K562 (cell line): Measurements from ENCODE around the gene ULK3. TPM values are rescaled to one million over a fixed set of nuclear protein-coding genes. Genes with fewer than 3 reads are reported as not detected.

Source experiments
- ATAC-seq: fragments of 200-7000 bp; cut with Tn5 transposase; 3 replicates; pipeline ENCODE4 v1.9.1; 2020; ENCODE audit warnings: moderate library complexity
- BruUV-seq: library from RNA; stranded (reverse); fragments of 400-500 nt; replicated peaks from 2 replicates; lab custom pipeline; 2021; lab: Mats Ljungman, UMichigan
- CTCF ChIA-PET: fragments of 300-600 bp; formaldehyde crosslinking; extraction: SDS; loops from one replicate; lab custom pipeline; 2021; ENCODE audit warnings: low intra/inter-chr PET ratio; lab: Yijun Ruan, JAX
- POLR2A ChIA-PET: fragments of 300-600, 350-650 bp; sonication (Branson Sonifier 250); formaldehyde crosslinking; extraction: SDS; loops from one replicate; lab custom pipeline; 2021; ENCODE audit warnings: antibody characterized with exemption, inconsistent platforms; lab: Yijun Ruan, JAX
- DNase-seq, 4 experiments: peaks; one replicate each; pipeline versions ENCODE4 v3.0.0 to v3.0.0-alpha.2; 2011 to 2018; ENCODE audit warnings: low spot score in 3 of 4, mixed read lengths in 3 of 4; ENCODE audit errors: extremely low read depth in 1 of 4
- FAIRE-seq: peaks from 2 replicates; lab custom pipeline; 2011; peaks lifted over from hg19 to GRCh38; lab: Jason Lieb, UNC
- H2AFZ ChIP-seq: 2 replicates; pipeline ENCODE4 v1.6.0; 2011; ENCODE audit warnings: low read depth, low read length, control low read depth, inconsistent platforms
- H3K27ac ChIP-seq: fragments of 200-600 bp; 3 replicates; pipeline ENCODE4 v1.8.0; 2011; ENCODE audit warnings: low read depth, mild to moderate bottlenecking, control low read depth, inconsistent platforms, low read length, moderate library complexity, mixed read lengths; ENCODE audit errors: extremely low read depth
- H3K27me3 ChIP-seq, 2 experiments: fragments of 300-600 bp in 1 of 2; 2 replicates in 1 of 2; 3 replicates in 1 of 2; pipeline versions ENCODE4 v1.6.0 to v1.8.0; 2011; ENCODE audit warnings: inconsistent platforms in 2 of 2, low read length in 2 of 2, mild to moderate bottlenecking in 1 of 2, mixed read lengths in 1 of 2, moderate library complexity in 1 of 2; ENCODE audit not compliant: control insufficient read depth in 2 of 2, insufficient read depth in 2 of 2
- H3K36me3 ChIP-seq: fragments of 300-600 bp; 3 replicates; pipeline ENCODE4 v1.8.0; 2011; ENCODE audit warnings: mild to moderate bottlenecking, low read length, inconsistent platforms; ENCODE audit not compliant: control insufficient read depth, insufficient read depth
- H3K4me1 ChIP-seq, 2 experiments: fragments of 200-600 bp in 1 of 2; replicated peaks in 1 of 2; 2 replicates in 1 of 2; 3 replicates in 1 of 2; pipeline versions ENCODE4 v1.5.1 to v1.8.0; 2011; ENCODE audit warnings: inconsistent platforms in 2 of 2, low read length in 2 of 2, mild to moderate bottlenecking in 1 of 2, mixed read lengths in 1 of 2, moderate library complexity in 1 of 2; ENCODE audit not compliant: control insufficient read depth in 2 of 2, insufficient read depth in 2 of 2
- H3K4me2 ChIP-seq: 2 replicates; pipeline ENCODE4 v1.6.1; 2011; ENCODE audit warnings: low read length, control low read depth, inconsistent platforms, mixed read lengths; ENCODE audit not compliant: insufficient read depth
- H3K4me3 ChIP-seq: fragments of 200-600 bp; sonication (generic), shearing (Covaris generic); 2 replicates; pipeline ENCODE4 v1.5.1; 2016; ENCODE audit warnings: control low read depth, inconsistent platforms
- H3K79me2 ChIP-seq: fragments of 200-600 bp; 3 replicates; pipeline ENCODE4 v1.8.0; 2011; ENCODE audit warnings: low read length, inconsistent platforms; ENCODE audit not compliant: control insufficient read depth, insufficient read depth
- H3K9ac ChIP-seq, 2 experiments: 2 replicates each; pipeline versions ENCODE4 v1.6.0 to v1.6.1; 2011; ENCODE audit warnings: low read depth in 2 of 2, low read length in 2 of 2, control low read depth in 1 of 2, inconsistent platforms in 1 of 2, mild to moderate bottlenecking in 1 of 2, mixed read lengths in 1 of 2; ENCODE audit not compliant: insufficient read depth in 1 of 2
- H3K9me1 ChIP-seq: one replicate; pipeline ENCODE4 v1.6.0; 2011; ENCODE audit warnings: inconsistent platforms, mild to moderate bottlenecking, low read length, moderate library complexity; ENCODE audit not compliant: control insufficient read depth, insufficient read depth
- H3K9me3 ChIP-seq: replicated peaks from 2 replicates; pipeline ENCODE4 v1.5.1; 2011; ENCODE audit warnings: low read depth, low read length, inconsistent platforms; ENCODE audit not compliant: control insufficient read depth, insufficient read depth
- H4K20me1 ChIP-seq: replicated peaks from 2 replicates; pipeline ENCODE4 v1.6.1; 2011; ENCODE audit warnings: low read length, inconsistent platforms, mixed read lengths; ENCODE audit not compliant: control insufficient read depth, insufficient read depth
- CREBBP ChIP-seq: IDR thresholded peaks from one replicate; pipeline ENCODE4 v1.6.1; 2012; ENCODE audit warnings: low read depth, mild to moderate bottlenecking, control low read depth, inconsistent platforms, low read length
- HMGN3 ChIP-seq: IDR thresholded peaks from 2 replicates; pipeline ENCODE4 v1.6.1; 2011; ENCODE audit warnings: borderline replicate concordance, low read depth, mild to moderate bottlenecking, mixed read lengths, low read length; ENCODE audit not compliant: insufficient read length; ENCODE audit errors: extremely low read depth
- MAFK ChIP-seq: IDR thresholded peaks from 2 replicates; pipeline ENCODE4 v1.6.1; 2011; ENCODE audit warnings: low read length, improper control_type of control experiment
- MYNN ChIP-seq, 2 experiments: sonication (generic); formaldehyde crosslinking in 1 of 2; IDR thresholded peaks; 2 replicates each; pipeline versions ENCODE4 v1.5.0 to v1.6.1; 2016 to 2020; ENCODE audit warnings: antibody characterized with exemption in 1 of 2, missing genetic modification reagents in 1 of 2
- PTBP1 ChIP-seq: fragments of 200-400 bp; formaldehyde crosslinking; IDR thresholded peaks from 2 replicates; pipeline ENCODE4 v1.6.1; 2017; ENCODE audit warnings: low read depth, low read length
- ZNF311 ChIP-seq: fragments of 250-450 bp; sonication (Bioruptor Pico); IDR thresholded peaks from 2 replicates; pipeline ENCODE4 v1.4.0; 2020; ENCODE audit warnings: mild to moderate bottlenecking, moderate library complexity
- WGBS: fragments of 100-300 bp; shearing (Covaris generic); methylation state at CpG from one replicate; pipeline ENCODE4 v1.1.6; 2016; ENCODE audit warnings: low coverage, mixed read lengths; ENCODE audit not compliant: insufficient coverage; ENCODE audit errors: missing lambda C conversion rate; 5-methylcytosine and 5-hydroxymethylcytosine counted together
- in situ Hi-C: fragments of 300-500 bp; cut with MboI; formaldehyde crosslinking; loops from 4 replicates; pipeline ENCODE4 v1.15.0; 2018; ENCODE audit warnings: inconsistent platforms, mixed read lengths
- intact Hi-C: fragments of 100-400 bp; cut with micrococcal nuclease; formaldehyde crosslinking; loops from 2 replicates; pipeline ENCODE4 v1.14.2; 2022
- polyA plus RNA-seq, 8 experiments: library from polyadenylated mRNA; depleted of rRNA in 4 of 8; stranded (reverse) in 5 of 8; unstranded in 3 of 8; fragments of >200 nt; fragmentation: Nextera tagmentation in 2 of 8; fragmentation: Illumina TruSeq in 1 of 8; extraction: Ambion mirVana in 2 of 8; extraction: Trizol in 1 of 8; gene quantifications; 2 replicates each; pipeline versions ENCODE4 v1.2.1 to v1.2.3, GENCODE V29; 2011 to 2014; ENCODE audit warnings: inconsistent platforms in 1 of 8, missing spikeins in 1 of 8
- total RNA-seq, 7 experiments: library from RNA; depleted of rRNA in 6 of 7; stranded (reverse); fragments of >200 nt in 6 of 7; fragmentation: Illumina TruSeq in 2 of 7; extraction: Trizol in 2 of 7; gene quantifications; 2 replicates each; pipeline versions ENCODE4 v1.2.1 to v1.2.3, GENCODE V29; 2011 to 2021; ENCODE audit warnings: low replicate concordance in 1 of 7
- TF ChIP-seq, protein P1 (sequence below): sonication (generic); formaldehyde crosslinking; IDR thresholded peaks from 2 replicates; pipeline ENCODE4 v1.4.0; 2020; ENCODE audit warnings: mild to moderate bottlenecking, missing genetic modification reagents
- TF ChIP-seq, protein P2 (sequence below), 2 experiments: IDR thresholded peaks; 2 replicates each; pipeline ENCODE4 v1.6.1; 2012; ENCODE audit warnings: improper control_type of control experiment in 2 of 2, low read depth in 2 of 2, low read length in 2 of 2, borderline replicate concordance in 1 of 2
- TF ChIP-seq, protein P3 (sequence below): fragments of 250-450 bp; sonication (Bioruptor Pico); IDR thresholded peaks from 2 replicates; pipeline ENCODE4 v1.4.0; 2020; ENCODE audit warnings: mild to moderate bottlenecking, moderate library complexity
- TF ChIP-seq, protein P4 (sequence below): sonication (generic); formaldehyde crosslinking; IDR thresholded peaks from 2 replicates; pipeline ENCODE4 v1.8.0; 2023; ENCODE audit warnings: missing genetic modification reagents, mild to moderate bottlenecking, borderline replicate concordance

The ULK3 gene
- total and polyA plus RNA-seq, 9 of the 15 experiments (the other 6 are each of a cell fraction or from before 2014, with no cell fraction given) = 0.68 to 68.0 (median 34.9) TPM

DNA sequence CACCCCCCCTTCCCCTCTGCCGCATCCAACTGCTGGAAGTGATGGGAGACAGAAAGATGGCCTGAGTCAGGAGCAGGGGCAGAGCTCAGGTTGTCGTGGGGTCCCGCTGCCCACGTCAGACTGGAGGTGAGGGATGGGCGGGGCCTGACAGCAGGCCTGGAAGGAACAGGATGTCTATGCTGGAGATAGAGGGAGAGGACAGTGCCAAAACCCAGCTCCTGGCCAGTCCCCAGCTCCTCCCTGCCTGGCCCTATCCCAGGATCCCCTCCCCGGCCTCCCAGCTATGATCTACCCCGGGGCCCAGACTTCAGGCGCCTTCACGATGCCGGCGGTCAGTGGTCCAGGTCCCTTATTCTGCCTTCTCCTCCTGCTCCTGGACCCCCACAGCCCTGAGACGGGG, 30.4 kb downstream of the ULK3 start, which contains the start of gene LMAN1L:
Gene LMAN1L (plus strand): TSS at position 303 of the 400 bp plus-strand sequence. CDS start 20 bp downstream, at position 323.
- H3K4me2 ChIP-seq = no peak within 1 kb of the TSS
- CTCF ChIA-PET = interaction anchor here (0.6 kb wide), 1 partner anchor 138 kb away, joined by 3 read pairs; no protein-coding TSS in a partner anchor
- in situ Hi-C loops = no loop called here
- POLR2A ChIA-PET = no interaction called here
- no peak for ATAC-seq
- no peaks in the 10 kb centered on the region for H3K9me1 ChIP-seq
- no peaks in the 10 kb centered on the region for H3K79me2 ChIP-seq
- no peaks in the 10 kb centered on the region; the same call in 1 of the 2 replicates for H4K20me1 ChIP-seq
- FAIRE-seq = no peak
- H3K4me3 ChIP-seq = no peak within 1 kb of the TSS
- H3K36me3 ChIP-seq = no peaks in the 10 kb centered on the region
- no peak within 1 kb of the TSS; a peak in 1 of 4 replicates for H3K9ac ChIP-seq
- H2AFZ ChIP-seq = no peak within 1 kb of the TSS
- 29% methylated on average over 11 of the region's 12 CpGs for WGBS
- no peaks in the 10 kb centered on the region for H3K9me3 ChIP-seq
- H3K27ac ChIP-seq = no peak within 1 kb of the TSS
- intact Hi-C loops = no loop called here
- DNase-seq = no peak
- BruUV-seq = no TSS peak
- peaks cover 0 to 21% of the 10 kb centered on the region in 2 experiments; a peak in 2 of 5 replicates for H3K4me1 ChIP-seq
- H3K27me3 ChIP-seq = peaks cover 0 to 21% of the 10 kb centered on the region in 2 experiments; a peak in 2 of 5 replicates
- TF ChIP-seq, protein P1, sequence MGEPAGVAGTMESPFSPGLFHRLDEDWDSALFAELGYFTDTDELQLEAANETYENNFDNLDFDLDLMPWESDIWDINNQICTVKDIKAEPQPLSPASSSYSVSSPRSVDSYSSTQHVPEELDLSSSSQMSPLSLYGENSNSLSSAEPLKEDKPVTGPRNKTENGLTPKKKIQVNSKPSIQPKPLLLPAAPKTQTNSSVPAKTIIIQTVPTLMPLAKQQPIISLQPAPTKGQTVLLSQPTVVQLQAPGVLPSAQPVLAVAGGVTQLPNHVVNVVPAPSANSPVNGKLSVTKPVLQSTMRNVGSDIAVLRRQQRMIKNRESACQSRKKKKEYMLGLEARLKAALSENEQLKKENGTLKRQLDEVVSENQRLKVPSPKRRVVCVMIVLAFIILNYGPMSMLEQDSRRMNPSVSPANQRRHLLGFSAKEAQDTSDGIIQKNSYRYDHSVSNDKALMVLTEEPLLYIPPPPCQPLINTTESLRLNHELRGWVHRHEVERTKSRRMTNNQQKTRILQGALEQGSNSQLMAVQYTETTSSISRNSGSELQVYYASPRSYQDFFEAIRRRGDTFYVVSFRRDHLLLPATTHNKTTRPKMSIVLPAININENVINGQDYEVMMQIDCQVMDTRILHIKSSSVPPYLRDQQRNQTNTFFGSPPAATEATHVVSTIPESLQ = no peak
- TF ChIP-seq MYNN (IDR thresholded peaks at IDR 0.05) (no peak), MYNN (CRISPR knock-in tag; IDR thresholded peaks at IDR 0.05) (no peak), MAFK (no peak), HMGN3 (no peak), CREBBP (no peak), ZNF311 (CRISPR knock-in tag) (no peak), PTBP1 (no peak)
- TF ChIP-seq, protein P2, sequence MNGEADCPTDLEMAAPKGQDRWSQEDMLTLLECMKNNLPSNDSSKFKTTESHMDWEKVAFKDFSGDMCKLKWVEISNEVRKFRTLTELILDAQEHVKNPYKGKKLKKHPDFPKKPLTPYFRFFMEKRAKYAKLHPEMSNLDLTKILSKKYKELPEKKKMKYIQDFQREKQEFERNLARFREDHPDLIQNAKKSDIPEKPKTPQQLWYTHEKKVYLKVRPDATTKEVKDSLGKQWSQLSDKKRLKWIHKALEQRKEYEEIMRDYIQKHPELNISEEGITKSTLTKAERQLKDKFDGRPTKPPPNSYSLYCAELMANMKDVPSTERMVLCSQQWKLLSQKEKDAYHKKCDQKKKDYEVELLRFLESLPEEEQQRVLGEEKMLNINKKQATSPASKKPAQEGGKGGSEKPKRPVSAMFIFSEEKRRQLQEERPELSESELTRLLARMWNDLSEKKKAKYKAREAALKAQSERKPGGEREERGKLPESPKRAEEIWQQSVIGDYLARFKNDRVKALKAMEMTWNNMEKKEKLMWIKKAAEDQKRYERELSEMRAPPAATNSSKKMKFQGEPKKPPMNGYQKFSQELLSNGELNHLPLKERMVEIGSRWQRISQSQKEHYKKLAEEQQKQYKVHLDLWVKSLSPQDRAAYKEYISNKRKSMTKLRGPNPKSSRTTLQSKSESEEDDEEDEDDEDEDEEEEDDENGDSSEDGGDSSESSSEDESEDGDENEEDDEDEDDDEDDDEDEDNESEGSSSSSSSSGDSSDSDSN (IDR thresholded peaks at IDR 0.05; ENCODE audit: borderline replicate concordance in 1 of 2, low read depth in 2 of 2, low read length in 2 of 2) = no peak
- TF ChIP-seq, protein P3, sequence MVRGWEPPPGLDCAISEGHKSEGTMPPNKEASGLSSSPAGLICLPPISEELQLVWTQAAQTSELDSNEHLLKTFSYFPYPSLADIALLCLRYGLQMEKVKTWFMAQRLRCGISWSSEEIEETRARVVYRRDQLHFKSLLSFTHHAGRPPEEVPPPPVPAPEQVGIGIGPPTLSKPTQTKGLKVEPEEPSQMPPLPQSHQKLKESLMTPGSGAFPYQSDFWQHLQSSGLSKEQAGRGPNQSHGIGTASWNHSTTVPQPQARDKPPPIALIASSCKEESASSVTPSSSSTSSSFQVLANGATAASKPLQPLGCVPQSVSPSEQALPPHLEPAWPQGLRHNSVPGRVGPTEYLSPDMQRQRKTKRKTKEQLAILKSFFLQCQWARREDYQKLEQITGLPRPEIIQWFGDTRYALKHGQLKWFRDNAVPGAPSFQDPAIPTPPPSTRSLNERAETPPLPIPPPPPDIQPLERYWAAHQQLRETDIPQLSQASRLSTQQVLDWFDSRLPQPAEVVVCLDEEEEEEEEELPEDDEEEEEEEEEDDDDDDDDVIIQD = no peak
- TF ChIP-seq, protein P4, sequence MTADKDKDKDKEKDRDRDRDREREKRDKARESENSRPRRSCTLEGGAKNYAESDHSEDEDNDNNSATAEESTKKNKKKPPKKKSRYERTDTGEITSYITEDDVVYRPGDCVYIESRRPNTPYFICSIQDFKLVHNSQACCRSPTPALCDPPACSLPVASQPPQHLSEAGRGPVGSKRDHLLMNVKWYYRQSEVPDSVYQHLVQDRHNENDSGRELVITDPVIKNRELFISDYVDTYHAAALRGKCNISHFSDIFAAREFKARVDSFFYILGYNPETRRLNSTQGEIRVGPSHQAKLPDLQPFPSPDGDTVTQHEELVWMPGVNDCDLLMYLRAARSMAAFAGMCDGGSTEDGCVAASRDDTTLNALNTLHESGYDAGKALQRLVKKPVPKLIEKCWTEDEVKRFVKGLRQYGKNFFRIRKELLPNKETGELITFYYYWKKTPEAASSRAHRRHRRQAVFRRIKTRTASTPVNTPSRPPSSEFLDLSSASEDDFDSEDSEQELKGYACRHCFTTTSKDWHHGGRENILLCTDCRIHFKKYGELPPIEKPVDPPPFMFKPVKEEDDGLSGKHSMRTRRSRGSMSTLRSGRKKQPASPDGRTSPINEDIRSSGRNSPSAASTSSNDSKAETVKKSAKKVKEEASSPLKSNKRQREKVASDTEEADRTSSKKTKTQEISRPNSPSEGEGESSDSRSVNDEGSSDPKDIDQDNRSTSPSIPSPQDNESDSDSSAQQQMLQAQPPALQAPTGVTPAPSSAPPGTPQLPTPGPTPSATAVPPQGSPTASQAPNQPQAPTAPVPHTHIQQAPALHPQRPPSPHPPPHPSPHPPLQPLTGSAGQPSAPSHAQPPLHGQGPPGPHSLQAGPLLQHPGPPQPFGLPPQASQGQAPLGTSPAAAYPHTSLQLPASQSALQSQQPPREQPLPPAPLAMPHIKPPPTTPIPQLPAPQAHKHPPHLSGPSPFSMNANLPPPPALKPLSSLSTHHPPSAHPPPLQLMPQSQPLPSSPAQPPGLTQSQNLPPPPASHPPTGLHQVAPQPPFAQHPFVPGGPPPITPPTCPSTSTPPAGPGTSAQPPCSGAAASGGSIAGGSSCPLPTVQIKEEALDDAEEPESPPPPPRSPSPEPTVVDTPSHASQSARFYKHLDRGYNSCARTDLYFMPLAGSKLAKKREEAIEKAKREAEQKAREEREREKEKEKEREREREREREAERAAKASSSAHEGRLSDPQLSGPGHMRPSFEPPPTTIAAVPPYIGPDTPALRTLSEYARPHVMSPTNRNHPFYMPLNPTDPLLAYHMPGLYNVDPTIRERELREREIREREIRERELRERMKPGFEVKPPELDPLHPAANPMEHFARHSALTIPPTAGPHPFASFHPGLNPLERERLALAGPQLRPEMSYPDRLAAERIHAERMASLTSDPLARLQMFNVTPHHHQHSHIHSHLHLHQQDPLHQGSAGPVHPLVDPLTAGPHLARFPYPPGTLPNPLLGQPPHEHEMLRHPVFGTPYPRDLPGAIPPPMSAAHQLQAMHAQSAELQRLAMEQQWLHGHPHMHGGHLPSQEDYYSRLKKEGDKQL (CRISPR knock-in tag) = no peak
